ENCODE measurements around the gene CHD3. TPM values are rescaled to one million over a fixed set of nuclear protein-coding genes. Genes with fewer than 3 reads are reported as not detected.

Gene CHD3
- total and polyA plus RNA-seq, 10 of the 15 experiments (the other 5 are each of a cell fraction or from before 2014, with no cell fraction given), result 1.4 to 86.8 (median 39.1) TPM

DNA sequence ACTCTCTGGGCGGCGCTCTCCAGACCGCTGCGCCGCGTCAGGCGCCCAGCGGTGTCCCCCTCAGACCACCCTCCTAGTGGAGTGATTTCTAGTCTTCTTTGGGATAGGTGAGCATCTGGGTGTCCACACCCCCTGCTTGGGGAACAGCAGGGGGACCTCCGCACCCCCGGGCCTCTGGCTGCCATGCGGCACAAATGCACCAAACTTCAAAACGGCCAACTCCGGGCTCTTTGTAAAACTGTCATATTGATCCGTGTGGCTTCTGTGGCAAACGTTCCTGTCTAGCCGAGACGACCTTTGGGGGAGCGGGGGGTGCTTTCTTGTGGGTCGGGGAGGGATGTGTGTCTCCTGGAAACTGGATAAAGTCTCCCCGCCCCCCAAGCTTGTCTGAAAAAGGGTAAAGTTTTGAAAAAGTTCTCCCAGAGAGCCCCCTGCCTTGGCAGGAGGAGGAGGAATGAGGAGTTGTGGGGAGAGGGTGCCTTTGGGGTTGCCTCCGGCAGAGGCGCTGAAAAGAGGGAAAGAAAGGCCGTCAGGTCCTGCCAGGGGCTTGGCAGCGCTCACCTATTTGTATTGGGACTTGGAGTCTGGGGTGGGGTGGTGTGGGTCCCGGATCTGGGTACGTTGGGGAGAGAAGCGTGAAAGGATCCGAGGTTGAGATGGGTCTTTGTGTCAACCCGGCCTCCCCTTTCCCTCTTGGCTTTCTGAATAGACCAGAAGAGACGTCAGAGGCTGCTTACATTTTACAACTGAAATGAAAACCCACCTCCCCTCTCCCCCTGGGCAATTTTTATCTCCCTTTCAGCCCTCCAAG is 2.2 kb upstream of the CHD3 start:
- H3K36me3 ChIP-seq (ENCODE audit: control insufficient read depth in 2 of 2, insufficient read depth in 2 of 2, low read length in 1 of 2), result peaks cover 6 to 7% of the 10 kb centered on the region in 2 experiments; a peak in 3 of 4 replicates
- peak overlapping the region; percentile 88 for H3K4me3 ChIP-seq
- H2AFZ ChIP-seq (ENCODE audit: control insufficient read depth, low read depth, low read length), result peak overlapping the region; percentile 41
- peak overlapping the region; percentile 87 for H3K9ac ChIP-seq (ENCODE audit: control insufficient read depth, insufficient read depth, low read length)
- BruUV-seq (replicated peaks), result no TSS peak
- intact Hi-C loops (cut with micrococcal nuclease; ENCODE audit: unreplicated experiment), result no loop called here
- FAIRE-seq, result peak; percentile 7
- in situ Hi-C loops (cut with MboI), result no loop called here
- ChIA-PET RAD21 (ENCODE audit: unreplicated experiment) (interaction anchor here (1.0 to 1.5 kb wide), 7 partner anchors 22 to 172 kb away, joined by 3 to 6 read pairs (median 4); partner anchors contain the start of gene NAA38), SMC1A (ENCODE audit: uncharacterized antibody, unreplicated experiment) (no interaction called here), CTCF (interaction anchor here (0.8 to 1.7 kb wide), 7 partner anchors 16 to 102 kb away, joined by 3 to 6 read pairs (median 5); partner anchors contain the start of gene NAA38), POLR2A (interaction anchor here (0.8 to 1.3 kb wide), 6 partner anchors 26 to 335 kb away, joined by 3 to 11 read pairs (median 4); partner anchors contain the start of genes CNTROB, CYB5D1, KDM6B and NAA38)
- ATAC-seq, result peak; percentile 10
- peak overlapping the region; percentile 96 for H3K4me2 ChIP-seq (ENCODE audit: control insufficient read depth, insufficient read depth)
- H4K20me1 ChIP-seq (ENCODE audit: control insufficient read depth, insufficient read depth), result no peaks in the 10 kb centered on the region
- DNase-seq (ENCODE audit: low read depth, low spot score), result no peak
- H3K4me1 ChIP-seq (ENCODE audit: control insufficient read depth, insufficient read depth, low read length), result peaks cover 13% of the 10 kb centered on the region
- no peaks in the 10 kb centered on the region for H3K9me3 ChIP-seq (replicated peaks; ENCODE audit: control insufficient read depth, insufficient read depth, low read length)
- WGBS (ENCODE audit: insufficient coverage, insufficient replicate concordance, low lambda C conversion rate, missing lambda C conversion rate), result 3% methylated on average over 26 of the region's 30 CpGs
- H3K27ac ChIP-seq (ENCODE audit: control insufficient read depth, insufficient read depth), result peak overlapping the region; percentile 91
- H3K79me2 ChIP-seq (ENCODE audit: control insufficient read depth, insufficient read depth, low read length), result peaks cover 45% of the 10 kb centered on the region
- H3K27me3 ChIP-seq (replicated peaks in 1 of 2; ENCODE audit: control insufficient read depth in 2 of 2, insufficient read depth in 2 of 2, low read length in 1 of 2), result no peaks in the 10 kb centered on the region
- TF ChIP-seq NR2C2 (IDR thresholded peaks at IDR 0.05; ENCODE audit: borderline replicate concordance, control insufficient read depth, insufficient read length, low read depth) (no peak), NKRF (conservative IDR thresholded peaks at IDR 0.05) (peak; percentile 47; the same call in 1 of the 2 replicates), LARP7 (IDR thresholded peaks at IDR 0.05) (0 out of 2 replicates have a peak, but pooled peaks have one; percentile 4), SIN3A (IDR thresholded peaks at IDR 0.05; ENCODE audit: low read depth, low read length) (peak; percentile 29; the same call in 1 of the 2 replicates), RUNX3 (IDR thresholded peaks at IDR 0.05; ENCODE audit: low read length) (0 out of 2 replicates have a peak, but pooled peaks have one; percentile 12), BACH1 (IDR thresholded peaks at IDR 0.05; ENCODE audit: borderline replicate concordance) (0 out of 2 replicates have a peak, but pooled peaks have one; percentile 23), BCLAF1 (IDR thresholded peaks at IDR 0.05) (no peak), IKZF1 (conservative IDR thresholded peaks at IDR 0.05) (0 out of 2 replicates have a peak, but pooled peaks have one; percentile 6)
- TF ChIP-seq, protein P1, sequence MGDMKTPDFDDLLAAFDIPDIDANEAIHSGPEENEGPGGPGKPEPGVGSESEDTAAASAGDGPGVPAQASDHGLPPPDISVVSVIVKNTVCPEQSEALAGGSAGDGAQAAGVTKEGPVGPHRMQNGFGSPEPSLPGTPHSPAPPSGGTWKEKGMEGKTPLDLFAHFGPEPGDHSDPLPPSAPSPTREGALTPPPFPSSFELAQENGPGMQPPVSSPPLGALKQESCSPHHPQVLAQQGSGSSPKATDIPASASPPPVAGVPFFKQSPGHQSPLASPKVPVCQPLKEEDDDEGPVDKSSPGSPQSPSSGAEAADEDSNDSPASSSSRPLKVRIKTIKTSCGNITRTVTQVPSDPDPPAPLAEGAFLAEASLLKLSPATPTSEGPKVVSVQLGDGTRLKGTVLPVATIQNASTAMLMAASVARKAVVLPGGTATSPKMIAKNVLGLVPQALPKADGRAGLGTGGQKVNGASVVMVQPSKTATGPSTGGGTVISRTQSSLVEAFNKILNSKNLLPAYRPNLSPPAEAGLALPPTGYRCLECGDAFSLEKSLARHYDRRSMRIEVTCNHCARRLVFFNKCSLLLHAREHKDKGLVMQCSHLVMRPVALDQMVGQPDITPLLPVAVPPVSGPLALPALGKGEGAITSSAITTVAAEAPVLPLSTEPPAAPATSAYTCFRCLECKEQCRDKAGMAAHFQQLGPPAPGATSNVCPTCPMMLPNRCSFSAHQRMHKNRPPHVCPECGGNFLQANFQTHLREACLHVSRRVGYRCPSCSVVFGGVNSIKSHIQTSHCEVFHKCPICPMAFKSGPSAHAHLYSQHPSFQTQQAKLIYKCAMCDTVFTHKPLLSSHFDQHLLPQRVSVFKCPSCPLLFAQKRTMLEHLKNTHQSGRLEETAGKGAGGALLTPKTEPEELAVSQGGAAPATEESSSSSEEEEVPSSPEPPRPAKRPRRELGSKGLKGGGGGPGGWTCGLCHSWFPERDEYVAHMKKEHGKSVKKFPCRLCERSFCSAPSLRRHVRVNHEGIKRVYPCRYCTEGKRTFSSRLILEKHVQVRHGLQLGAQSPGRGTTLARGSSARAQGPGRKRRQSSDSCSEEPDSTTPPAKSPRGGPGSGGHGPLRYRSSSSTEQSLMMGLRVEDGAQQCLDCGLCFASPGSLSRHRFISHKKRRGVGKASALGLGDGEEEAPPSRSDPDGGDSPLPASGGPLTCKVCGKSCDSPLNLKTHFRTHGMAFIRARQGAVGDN (IDR thresholded peaks at IDR 0.05), result 0 out of 2 replicates have a peak, but pooled peaks have one; percentile 10
- TF ChIP-seq, protein P2, sequence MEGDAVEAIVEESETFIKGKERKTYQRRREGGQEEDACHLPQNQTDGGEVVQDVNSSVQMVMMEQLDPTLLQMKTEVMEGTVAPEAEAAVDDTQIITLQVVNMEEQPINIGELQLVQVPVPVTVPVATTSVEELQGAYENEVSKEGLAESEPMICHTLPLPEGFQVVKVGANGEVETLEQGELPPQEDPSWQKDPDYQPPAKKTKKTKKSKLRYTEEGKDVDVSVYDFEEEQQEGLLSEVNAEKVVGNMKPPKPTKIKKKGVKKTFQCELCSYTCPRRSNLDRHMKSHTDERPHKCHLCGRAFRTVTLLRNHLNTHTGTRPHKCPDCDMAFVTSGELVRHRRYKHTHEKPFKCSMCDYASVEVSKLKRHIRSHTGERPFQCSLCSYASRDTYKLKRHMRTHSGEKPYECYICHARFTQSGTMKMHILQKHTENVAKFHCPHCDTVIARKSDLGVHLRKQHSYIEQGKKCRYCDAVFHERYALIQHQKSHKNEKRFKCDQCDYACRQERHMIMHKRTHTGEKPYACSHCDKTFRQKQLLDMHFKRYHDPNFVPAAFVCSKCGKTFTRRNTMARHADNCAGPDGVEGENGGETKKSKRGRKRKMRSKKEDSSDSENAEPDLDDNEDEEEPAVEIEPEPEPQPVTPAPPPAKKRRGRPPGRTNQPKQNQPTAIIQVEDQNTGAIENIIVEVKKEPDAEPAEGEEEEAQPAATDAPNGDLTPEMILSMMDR (IDR thresholded peaks at IDR 0.05 in 2 of 3, conservative IDR thresholded peaks at IDR 0.05 in 1 of 3; ENCODE audit: control insufficient read depth in 2 of 3, extremely low read depth in 1 of 3, insufficient read depth in 1 of 3, low read depth in 3 of 3, low read length in 3 of 3), result 0 out of 6 replicates have a peak, but pooled peaks of 1 of the 3 experiments have one; percentile 0

Data from GM12878 (cell line).